Measurements from ENCODE around the gene ATRN.
"Not testable (repeated sequence)": the region's sequence is repeated elsewhere in the genome, so short reads cannot be mapped to it uniquely, and the experiment has no call there.

The ATRN gene

GRCh38 chr20:3470208-3470626, 601 bp upstream of the ATRN start:
- no peak for DNase-seq (ENCODE audit: low read depth)

DNA sequence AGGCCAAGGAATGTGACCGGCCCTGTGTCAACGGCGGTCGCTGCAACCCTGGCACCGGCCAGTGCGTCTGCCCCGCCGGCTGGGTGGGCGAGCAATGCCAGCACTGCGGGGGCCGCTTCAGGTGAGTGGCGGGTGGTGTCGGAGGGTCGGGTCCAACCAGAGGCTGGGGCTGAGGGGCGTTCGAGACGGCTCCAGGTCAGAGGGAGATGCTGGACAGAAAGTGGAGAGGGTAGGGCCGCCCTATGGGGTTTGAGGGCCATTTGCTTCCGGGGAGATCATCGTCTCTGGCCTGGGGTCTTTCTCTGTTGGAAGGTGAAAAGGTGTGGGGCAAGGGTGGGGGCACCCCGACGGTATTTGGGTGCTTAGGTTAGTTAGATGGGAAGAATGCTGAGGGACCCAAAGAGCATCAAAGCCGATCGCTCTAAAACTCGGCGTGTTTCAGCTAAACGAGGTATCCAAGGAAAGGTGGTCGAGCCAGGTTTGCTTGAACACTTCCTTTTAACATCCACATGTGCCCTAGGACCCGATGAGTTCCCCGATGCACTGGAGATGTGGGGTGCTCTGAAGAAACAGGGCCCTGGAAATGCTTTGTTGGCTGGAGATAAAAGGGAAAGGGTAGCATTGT, 691 bp downstream of the ATRN start:
- DNase-seq (ENCODE audit: low read depth), result peak; percentile 3

DNA sequence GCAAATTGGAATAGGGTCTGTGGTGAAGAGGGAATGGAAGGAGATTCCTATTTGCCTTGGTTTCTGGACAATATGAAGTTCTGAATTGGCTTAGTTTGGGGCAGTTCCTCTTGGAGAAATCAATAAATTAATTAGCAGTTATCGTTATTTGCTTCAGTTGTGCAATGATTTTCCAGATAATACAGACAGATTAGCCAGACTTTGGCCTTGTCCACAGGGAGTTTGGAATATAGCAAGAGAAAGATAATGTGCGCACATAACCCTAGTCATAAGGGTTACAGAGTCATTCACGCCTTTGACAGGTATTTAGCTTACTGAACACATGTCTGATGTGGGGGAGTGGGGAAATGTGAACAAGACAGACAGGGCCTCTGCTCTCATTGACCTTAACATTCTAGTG, 1.3 kb downstream of the ATRN start:
- no peak for DNase-seq (ENCODE audit: low read depth)

DNA sequence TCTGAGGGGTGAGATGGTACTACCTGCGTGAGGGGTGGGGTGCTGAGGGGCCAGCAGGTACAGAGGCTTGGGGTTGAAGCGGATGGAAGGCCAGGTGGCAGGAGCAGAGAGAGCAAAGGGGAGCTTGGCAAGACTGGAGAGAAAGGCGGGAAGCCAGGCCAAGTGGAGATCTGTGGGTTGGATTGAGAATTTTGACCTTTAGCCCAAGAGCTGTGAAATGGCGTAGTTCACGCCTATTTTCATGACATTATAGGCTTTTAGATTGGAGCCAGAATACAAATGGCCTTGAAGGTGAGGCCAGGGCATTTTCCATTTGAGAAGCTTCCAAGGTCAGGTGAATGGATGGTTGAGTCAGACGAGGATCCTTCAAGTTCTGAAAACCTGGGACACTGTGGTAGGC, 2.5 kb downstream of the ATRN start:
- no peak for DNase-seq (ENCODE audit: low read depth)

- DNase-seq (ENCODE audit: low read depth), result no peak
Observed at GRCh38 chr20:3473944-3474343, 3.1 kb downstream of the ATRN start.

DNA sequence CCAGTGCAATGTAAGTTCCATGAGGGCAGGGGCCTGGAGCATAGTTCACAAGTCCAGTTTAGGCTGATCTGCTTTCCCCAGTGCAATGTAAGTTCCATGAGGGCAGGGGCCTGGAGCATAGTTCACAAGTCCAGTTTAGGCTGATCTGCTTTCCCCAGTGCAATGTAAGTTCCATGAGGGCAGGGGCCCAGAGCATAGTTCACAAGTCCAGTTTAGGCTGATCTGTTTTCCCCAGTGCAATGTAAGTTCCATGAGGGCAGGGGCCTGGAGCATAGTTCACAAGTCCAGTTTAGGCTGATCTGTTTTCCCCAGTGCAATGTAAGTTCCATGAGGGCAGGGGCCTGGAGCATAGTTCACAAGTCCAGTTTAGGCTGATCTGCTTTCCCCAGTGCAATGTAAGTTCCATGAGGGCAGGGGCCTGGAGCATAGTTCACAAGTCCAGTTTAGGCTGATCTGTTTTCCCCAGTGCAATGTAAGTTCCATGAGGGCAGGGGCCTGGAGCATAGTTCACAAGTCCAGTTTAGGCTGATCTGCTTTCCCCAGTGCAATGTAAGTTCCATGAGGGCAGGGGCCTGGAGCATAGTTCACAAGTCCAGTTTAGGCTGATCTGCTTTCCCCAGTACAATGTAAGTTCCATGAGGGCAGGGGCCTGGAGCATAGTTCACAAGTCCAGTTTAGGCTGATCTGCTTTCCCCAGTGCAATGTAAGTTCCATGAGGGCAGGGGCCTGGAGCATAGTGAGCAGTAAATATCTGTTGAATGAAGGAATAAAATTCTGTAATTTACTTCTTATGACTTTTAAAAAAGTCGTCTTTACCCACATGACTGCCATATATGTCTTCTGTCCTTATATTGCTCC, 6.4 kb downstream of the ATRN start:
- DNase-seq (ENCODE audit: low read depth), result not testable (repeated sequence)

GRCh38 chr20:3477861-3478544, 7.2 kb downstream of the ATRN start:
- DNase-seq (ENCODE audit: low read depth), result no peak

- no peak for DNase-seq (ENCODE audit: low read depth)
Observed at GRCh38 chr20:3479025-3479424, 8.2 kb downstream of the ATRN start.

- DNase-seq (ENCODE audit: low read depth), result no peak
Observed at GRCh38 chr20:3479759-3480615, 9.2 kb downstream of the ATRN start.

DNA sequence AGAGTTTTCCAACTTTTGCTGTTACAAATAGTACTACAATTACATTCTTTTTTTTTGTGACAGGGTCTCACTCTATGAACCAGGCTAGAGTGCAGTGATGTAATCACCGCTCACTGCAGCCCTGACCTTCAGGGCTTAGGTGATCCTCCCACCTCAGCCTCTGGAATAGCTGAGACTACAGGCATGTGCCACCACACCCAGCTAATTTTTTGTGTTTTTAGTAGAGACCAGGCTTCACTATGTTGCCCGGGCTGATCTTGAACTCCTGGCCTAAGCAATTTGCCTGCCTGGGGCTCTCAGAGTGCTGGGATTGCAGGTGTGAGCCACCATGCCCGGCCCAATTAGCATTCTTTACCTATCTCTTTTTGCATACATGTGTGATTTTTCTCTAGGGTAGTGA, 12.5 kb downstream of the ATRN start:
- DNase-seq (ENCODE audit: low read depth), result no peak

DNA sequence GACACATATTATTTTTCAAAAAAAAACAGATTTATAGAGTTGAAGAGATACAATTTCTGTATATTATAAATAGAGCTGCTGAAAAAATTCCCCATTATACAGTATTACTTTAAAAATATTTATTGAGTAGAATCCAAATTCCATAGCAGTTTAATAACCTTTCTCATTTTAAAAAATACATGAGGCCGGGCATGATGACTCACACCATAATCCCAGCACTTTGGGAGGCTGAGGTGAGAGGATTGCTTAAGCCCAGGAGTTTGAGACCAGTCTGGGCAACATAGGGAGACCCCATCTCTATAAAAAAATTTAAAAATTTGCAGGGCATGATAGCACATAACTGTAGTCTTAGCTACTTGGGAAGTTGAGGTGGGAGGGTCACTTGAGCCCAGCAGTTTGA, 13.0 kb downstream of the ATRN start:
- DNase-seq (ENCODE audit: low read depth), result no peak

DNA sequence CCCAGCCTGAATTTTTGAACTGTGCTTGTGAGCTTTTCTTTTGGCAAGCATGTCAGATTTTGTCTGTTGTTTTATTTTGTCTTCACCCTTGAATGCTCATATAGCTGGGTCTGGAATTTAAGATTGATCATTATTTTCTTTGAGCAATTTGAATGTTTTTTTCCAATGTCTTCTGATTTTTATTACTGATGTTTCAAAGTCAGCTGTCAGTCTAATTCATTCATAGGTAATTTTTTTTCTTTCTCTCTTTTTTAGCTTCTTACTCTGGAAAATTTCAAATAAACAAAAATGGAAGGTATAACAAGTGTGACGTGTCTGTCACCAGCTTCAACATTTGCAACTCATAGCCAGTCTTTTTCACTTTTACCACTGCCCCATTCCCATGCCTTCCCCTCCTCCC, 15.1 kb downstream of the ATRN start:
- no peak for DNase-seq (ENCODE audit: low read depth)

DNA sequence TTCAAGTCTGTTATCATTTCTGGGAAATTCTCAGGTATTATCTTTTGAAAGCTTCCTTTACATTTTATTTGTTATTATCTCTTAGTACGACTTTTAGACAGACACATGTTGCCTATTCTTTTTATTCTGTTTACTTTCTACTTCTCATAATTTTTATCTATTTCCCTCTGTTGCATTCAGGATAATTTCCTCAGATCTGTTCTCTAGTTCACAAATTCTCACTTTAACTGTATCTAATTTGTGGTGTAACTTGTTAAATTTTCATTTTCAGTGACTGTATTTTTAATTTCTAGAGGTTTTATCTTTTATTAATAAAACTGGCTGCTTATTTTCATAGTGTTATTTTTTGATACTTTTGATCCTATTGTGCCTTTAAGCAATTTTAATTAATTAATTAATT, 16.0 kb downstream of the ATRN start:
- DNase-seq (ENCODE audit: low read depth), result no peak

DNA sequence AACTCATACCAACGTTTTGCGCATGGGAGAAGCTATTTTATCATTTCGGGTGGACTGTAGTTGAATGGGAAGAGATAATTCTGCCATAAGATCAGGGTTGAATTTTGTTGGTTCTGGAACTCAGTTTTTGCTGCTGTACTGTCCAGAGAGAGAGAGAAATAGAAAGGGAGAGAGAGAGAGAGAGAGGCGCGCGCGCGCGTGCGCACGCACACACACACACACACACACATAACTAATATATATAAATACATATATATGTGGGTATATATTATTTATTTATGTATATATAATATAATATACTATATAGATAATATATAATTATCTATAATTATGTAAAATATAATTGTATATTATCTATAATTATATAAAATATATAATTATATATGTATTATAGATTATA, 21.9 kb downstream of the ATRN start:
- DNase-seq (ENCODE audit: low read depth), result no peak

DNA sequence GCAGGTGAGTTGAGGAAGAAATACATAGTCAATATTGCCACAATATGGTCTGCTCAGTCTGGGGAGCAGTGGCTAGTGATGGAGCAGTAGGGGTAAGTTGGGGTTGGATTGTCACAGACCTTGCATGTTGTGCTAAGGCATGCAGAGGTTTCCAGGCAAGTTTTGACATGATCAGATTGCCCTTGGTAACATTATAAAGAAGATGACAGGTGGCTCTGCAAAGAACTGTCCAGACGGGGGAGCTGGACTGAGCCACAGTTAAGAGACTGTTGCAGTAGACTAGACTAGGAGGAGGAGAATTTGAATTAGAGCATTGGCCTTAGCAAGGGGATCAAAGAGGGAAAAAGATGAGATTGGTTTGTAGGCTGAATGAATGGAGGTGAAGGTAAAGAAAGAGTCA, 23.4 kb downstream of the ATRN start:
- DNase-seq (ENCODE audit: low read depth), result no peak

DNA sequence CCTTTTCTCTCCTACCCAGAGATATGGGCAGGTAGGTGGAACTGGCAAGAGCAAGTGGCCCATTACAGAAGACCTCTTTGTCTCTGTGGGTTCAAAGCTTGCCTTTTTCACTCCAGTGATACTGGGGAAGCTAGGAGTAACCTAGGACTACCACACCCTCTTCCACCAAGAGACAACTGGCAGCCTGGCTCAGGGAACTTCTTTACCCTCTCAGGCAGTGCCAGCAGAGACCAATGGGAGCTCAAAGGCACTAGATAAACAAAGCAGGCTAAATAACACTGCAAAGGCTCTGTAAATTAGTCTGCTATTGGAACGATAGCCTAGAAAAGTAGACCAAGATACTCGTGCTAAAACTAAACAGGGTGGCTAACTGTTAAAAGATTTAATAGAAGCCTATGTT, 32.1 kb downstream of the ATRN start:
- DNase-seq (ENCODE audit: low read depth), result no peak

GRCh38 chr20:3505148-3505547, 34.3 kb downstream of the ATRN start:
- DNase-seq (ENCODE audit: low read depth), result no peak

GRCh38 chr20:3509064-3509463, 38.2 kb downstream of the ATRN start:
- DNase-seq (ENCODE audit: low read depth), result no peak

DNA sequence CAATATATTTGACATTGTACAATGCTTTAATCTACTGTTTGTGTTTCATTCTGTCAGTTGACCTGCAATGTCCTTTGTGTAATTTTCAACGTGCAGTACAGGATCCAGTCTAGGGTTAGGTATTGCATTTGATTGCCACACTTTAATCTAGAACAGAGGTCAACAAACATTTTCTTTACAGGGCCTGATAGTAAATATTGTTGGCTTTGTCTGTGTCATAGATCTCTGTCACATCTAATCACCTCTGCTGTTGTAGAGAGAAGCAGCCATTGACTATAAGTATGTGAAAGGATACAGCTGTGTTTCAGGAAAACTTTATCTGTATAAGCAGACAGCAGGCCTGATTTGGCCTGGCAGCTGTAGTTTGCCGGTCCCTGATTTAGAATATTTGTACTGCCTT, 39.3 kb downstream of the ATRN start:
- no peak for DNase-seq (ENCODE audit: low read depth)

- not testable (repeated sequence) for DNase-seq (ENCODE audit: low read depth)
Observed at GRCh38 chr20:3512239-3512638, 41.4 kb downstream of the ATRN start.

GRCh38 chr20:3514012-3514642, 43.3 kb downstream of the ATRN start:
- DNase-seq (ENCODE audit: low read depth), result no peak
